Smooth muscle cell of the pulmonary artery (primary cell): ENCODE results near the gene ZNF101. TPM values are rescaled to one million over a fixed set of nuclear protein-coding genes. Genes with fewer than 3 reads are reported as not detected.

Experiments
- total RNA-seq: library from RNA; depleted of rRNA; stranded (reverse); fragments of >200 nt; gene quantifications from 2 replicates; pipeline ENCODE4 v1.2.3, GENCODE V29; 2014

ZNF101 gene
- total RNA-seq: 4.6 and 5.4 TPM in 2 replicates

DNA sequence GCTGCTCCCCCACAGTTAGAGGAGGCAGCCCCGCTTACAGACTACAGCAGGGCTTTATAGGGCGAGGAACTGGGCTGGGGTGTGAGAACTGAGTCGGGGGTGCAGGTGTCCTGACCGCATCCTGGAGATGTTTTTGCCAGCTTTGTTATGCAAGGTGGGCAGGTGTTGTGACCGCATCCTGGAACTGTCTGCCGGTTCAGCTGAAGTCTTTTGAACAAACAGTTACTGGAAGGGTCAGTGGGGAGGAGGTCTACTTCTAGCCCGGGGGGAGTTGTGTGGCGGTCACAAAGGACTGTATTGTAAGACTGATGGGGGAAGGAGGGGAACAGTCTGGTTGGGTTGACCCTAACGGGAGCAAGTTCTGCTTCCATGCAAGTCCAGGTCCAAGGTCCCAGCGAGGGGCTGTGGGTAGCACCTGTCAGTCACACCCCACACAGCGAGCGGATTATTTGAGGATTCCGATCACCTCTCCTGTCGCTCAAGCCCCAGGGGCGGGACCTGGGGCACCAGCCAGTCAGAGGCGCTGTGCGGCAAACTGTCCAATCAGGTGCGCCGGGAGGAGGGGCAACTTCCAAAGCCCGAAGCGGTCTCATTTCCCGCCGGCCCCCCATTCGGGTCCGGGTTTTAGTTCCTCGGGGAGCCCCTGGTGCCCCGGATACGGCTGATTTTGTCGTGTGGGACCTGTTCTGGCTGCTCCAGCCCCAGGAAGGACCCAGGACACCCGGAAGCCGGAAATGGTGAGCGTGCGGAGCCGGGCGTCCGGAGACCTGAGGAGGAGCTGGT is at the start of gene ZNF101:
Gene ZNF101, plus strand, starts transcription at position 610 of the 783 bp plus-strand sequence. Its CDS starts 125 bp downstream, at position 735.

DNA sequence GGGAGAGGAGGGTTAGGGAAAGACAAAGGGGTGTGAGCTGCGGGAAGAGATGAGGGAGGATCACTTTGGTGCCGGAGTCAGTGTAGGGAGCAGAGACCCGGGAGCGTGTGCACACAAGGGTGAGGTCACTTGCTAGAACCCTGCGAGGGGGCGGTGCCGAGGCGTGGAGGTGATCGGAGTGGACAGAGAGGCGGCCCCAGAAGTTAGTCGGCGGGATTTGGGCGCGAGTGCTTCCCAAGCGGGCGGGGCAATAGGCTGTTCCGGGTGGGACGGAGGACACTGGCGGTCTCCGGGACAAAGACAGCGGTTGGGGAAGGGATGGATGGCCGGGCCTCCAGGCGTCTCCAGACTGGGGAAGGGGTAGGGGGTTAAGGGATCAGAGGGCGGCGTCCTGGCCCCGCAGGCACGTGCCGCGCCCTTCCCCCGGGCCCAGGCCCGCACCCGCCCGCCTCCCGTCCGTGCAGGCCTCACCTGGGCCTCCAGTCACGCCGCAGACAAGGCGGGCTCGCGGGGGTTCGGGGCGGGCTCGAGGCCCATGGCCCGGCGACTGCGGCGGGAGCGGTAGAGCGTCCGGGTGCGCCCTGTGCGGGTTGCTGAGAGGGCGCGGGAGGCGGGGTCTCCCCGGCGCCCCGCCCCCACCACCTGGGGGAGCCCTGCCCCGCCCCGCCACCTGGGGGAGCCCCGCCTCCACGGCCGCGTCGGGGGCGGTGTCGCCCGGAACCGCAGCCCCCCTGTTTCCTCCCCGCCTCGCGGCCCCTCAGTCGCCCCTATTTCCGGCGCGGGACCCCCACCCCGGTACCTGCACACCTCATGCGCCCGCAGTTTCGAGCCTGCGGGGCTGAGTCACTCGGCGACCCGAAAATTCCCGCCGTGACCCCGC is 40.8 kb upstream of the ZNF101 start, which contains the start of gene LPAR2:
Gene LPAR2, minus strand, starts transcription at position 600 of the 880 bp plus-strand sequence. CDS start 945 bp downstream, outside the sequence.

DNA sequence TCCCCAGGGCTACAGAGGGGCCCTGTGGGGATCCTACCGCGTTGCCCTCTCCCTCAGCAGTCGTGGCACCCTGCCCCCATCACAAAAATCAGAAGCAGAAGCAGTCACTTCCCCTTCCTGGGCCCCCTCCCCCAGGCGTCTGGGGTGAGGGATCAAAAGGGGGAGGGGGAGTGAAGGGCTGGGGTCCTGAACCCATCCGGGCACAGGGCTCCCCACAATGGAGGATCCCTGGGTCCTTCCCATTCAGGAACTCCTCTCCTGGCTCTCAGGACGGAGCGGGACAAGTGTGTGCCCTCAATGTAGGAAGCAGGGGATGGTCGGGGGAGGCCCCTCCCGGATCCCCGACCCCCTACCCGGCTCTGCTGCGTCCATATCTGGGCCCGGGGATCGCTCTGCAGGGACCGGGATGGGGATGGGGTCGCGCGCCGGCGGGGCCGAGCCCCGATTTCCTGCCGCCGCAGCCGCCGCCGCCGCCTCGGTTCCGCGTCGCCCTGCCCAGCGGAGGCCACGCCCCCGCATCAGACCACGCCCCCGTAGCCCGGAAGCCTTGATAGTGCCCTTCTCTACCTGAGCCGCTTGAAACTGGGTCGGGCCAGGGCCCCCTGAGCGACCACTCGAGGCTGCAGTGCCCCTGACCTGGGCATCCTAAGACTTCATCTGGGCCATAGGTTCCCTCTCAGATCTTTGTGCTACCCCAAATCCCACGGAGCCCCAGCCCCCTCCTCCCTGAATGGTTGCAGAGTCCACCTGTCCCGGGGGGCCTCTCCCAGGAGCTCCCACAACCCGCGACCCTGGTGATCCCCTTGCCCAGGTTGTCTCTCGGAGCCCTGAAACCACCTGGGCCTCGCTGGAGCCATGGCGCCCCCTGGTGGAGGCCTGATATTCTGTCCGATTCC is 25.2 kb upstream of the ZNF101 start, which contains the start of gene GMIP:
Gene GMIP, minus strand, starts transcription at position 500 of the 896 bp plus-strand sequence. Its CDS starts 128 bp downstream, at position 372.

DNA sequence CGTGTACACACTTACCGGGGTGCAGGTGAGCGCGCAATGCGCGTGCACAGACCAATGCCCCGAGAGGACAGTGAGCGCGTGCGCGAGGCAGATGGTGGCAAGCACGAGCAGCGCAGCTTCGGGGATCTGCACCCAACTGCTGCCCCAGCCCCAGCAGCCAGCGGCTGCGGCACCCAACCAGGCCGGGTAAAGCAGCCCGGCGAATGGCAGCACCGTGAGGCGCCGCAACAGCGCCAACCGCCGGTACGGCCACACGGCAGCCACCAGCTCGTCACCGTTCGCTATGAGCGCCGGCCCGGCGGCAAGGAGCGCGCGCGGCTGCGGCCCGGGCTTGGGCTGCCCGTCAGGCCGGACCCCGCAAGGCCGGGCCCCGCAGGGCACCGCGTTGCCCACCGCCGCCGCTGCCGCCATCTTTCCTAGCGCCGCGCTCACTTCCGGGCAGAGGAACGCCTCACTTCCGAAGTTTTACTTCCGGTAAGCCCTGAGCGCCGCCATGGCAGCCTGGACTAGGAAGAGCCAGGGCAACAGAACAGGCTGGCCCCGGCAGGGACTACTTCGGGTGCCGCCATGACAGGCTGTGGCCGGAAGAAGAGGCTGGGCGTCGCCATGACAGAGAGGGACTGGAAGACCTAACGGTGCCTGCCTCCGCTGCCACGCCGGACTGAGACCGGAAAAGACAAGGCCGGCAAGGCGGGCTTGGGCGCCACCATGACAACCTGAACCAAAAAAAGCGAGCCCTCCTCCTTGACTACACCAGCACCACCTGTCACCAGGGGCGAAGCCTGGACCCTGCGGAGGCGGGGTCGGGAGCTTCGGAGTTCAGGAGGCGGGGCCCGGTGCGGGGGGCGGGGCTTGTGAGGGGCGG is 5.2 kb upstream of the ZNF101 start, which contains the start of gene ATP13A1:
Gene ATP13A1, minus strand, starts transcription at position 421 of the 865 bp plus-strand sequence. Its CDS starts 10 bp downstream, at position 411.

DNA sequence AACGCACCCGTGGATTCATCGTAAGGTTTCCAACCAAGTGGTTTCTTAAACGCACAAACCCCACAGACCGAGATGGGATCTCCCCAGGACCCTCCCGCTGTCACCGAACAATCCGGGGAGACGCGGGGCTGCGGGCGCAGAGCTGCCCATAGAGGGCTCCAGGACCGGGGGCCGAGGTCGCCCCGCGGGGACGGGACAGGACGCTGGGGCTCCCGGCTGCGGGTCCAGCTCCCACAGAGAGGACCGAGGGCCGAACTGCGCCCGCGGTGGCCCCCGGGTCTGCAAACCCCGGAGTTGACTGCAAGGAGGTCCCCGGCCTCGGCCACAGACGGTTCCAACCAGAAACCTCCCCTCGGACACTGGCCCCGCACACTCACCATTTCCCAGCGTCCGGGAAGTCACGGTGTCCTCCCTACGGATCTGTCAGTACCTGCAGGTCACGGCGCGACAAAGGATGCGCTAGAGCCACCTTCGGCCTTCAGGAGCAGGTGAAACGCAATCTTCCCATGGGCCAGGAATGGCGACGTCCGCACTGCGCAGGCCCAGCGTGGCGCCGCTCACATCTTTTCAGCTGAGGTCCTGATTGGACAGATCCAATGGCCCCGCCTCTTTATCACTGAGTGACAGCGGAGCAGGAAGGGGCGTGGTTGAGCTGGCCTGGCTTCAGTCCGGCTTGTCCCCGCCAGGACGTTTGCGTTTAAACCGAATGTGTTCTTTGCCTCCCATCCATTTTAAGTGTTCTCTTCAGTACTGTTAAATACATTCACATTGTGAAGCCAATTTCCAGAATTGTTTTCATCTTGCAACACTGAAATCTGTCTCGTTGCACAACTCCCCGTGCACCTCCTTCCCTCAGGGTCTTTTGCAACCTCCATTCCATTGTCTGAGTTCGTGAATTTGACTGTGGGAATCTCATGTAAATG is 64.2 kb downstream of the ZNF101 start, which contains the start of gene ZNF14:
Gene ZNF14, minus strand, starts transcription at position 534 of the 923 bp plus-strand sequence. Its CDS starts 154 bp downstream, at position 380.

Other genes with a start within 250 kb of the ZNF101 start
- gene TSSK6, start 153.3 kb upstream of the ZNF101 start, total RNA-seq: 1.7 and 1.8 TPM in 2 replicates
- gene NDUFA13, start 152.6 kb upstream of the ZNF101 start, total RNA-seq: 128 TPM in 2 replicates
- gene YJEFN3, start 139.9 kb upstream of the ZNF101 start, total RNA-seq: 0.26 and 0.40 TPM in 2 replicates
- 0.17 and 0.20 TPM in 2 replicates for gene CILP2, start 130.6 kb upstream of the ZNF101 start, total RNA-seq
- gene PBX4, start 50.2 kb upstream of the ZNF101 start, total RNA-seq: 0.10 and 0.26 TPM in 2 replicates
- 1.1 and 1.7 TPM in 2 replicates for gene LPAR2, start 40.6 kb upstream of the ZNF101 start, total RNA-seq
- gene GMIP, start 25.2 kb upstream of the ZNF101 start, total RNA-seq: 4.4 and 5.9 TPM in 2 replicates
- gene ATP13A1, start 5.2 kb upstream of the ZNF101 start, total RNA-seq: 42.6 and 67.5 TPM in 2 replicates
- gene ZNF14, start 64.3 kb downstream of the ZNF101 start, total RNA-seq: 4.1 and 5.3 TPM in 2 replicates
- gene ZNF506, start 152.9 kb downstream of the ZNF101 start, total RNA-seq: 10.0 and 10.1 TPM in 2 replicates
- 3.1 and 3.2 TPM in 2 replicates for gene ZNF253, start 197.0 kb downstream of the ZNF101 start, total RNA-seq
- gene ZNF93, start 232.1 kb downstream of the ZNF101 start, total RNA-seq: 2.6 and 2.9 TPM in 2 replicates